Activated CD4-positive, alpha-beta T cell treated with anti-CD3 and anti-CD28 coated beads for 1 hour (primary cell): ENCODE measurements around the gene PSMB7.

ENCODE experiments used
- DNase-seq: peaks from one replicate; pipeline ENCODE4 v3.0.0-alpha.2; 2020

PSMB7 gene

GRCh38 chr9:124355039-124355940 lies 60.0 kb downstream of the PSMB7 start:
- no peak for DNase-seq

DNA sequence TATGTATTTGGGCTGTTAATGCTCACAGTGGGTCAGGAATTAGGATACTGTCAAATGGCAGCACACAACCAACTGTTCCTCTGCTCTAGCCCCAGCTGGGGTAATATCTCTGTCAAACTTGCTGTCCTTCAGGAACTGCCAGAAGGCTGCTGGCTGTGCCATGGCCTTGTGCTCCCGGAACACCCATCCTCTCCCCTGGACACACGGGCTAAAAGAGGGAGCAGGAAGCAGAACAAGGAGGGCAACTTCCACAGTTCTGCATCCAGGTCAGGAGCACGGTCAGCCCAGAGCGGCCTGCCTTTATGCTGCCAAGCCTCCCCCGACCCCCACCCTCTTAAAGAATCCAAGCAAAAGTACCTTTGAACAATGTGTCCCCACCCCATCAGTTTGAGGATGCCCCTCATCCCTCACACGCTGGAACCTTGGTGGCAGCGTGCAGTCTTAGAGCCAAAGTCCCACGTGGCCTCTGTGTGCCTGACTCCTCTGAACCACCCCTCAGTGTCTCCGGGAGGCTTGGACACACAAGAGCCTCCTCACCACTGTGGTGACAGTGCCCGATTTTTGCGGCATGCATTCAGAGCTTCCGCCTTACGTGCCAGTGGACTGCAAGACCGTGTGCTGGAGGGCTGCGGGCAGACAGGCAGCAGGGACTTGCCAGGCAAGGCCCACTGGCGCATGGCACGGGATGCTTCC lies 60.8 kb downstream of the PSMB7 start:
- DNase-seq, result no peak

GRCh38 chr9:124353811-124354274 lies 61.4 kb downstream of the PSMB7 start:
- no peak for DNase-seq

DNA sequence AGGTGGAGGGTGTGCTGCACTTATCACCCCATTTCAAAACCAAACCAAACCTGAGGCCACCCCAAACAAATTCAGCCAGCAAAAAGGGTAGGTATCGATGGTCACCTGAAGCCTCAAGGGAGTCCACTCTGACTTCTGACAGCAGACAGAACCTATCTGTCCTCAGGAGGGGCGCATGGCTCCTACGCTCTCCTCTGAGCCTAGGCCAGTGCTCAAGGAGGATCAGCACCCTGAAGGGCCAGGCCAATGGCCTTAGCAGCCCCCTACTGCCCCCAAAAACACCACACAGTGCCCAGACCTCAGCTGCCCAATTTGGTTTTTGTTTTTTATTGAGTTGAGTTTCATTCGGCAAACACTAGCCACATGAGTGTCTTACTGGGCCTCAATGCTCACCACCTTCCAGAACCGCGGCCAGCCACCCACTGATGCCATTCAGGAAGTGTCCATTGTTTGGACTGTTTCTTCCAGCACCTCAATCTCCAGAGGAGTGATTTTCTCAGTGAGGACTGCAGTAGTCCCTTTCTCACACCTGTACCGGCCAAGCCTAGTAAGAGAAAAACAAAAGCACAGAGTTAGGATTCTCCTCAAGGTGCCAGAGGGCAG lies 62.0 kb downstream of the PSMB7 start:
- no peak for DNase-seq

- no peak for DNase-seq
Observed at GRCh38 chr9:124352616-124353015, 62.6 kb downstream of the PSMB7 start.

GRCh38 chr9:124351672-124352468 lies 63.4 kb downstream of the PSMB7 start:
- no peak for DNase-seq

DNA sequence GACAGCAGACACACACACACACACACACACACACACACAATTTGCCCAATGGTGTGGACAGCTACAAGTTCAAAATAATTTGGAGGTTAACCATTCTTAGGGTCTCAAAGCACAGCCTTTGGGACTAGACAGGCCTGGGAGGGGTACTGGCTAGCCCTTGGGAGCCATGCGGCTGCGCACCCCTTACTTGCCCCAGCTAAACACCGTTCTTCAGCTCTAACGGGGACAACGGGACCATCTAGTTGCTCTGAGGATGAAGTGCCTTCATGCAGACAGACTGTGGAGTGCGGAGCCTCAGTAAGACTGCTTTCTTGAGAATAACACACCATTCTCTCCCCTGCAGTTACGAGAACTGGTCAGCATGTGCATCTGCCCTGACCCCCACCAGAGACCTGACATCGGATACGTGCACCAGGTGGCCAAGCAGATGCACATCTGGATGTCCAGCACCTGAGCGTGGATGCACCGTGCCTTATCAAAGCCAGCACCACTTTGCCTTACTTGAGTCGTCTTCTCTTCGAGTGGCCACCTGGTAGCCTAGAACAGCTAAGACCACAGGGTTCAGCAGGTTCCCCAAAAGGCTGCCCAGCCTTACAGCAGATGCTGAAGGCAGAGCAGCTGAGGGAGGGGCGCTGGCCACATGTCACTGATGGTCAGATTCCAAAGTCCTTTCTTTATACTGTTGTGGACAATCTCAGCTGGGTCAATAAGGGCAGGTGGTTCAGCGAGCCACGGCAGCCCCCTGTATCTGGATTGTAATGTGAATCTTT lies 64.6 kb downstream of the PSMB7 start:
- DNase-seq, result no peak

- DNase-seq, result no peak
Observed at GRCh38 chr9:124349675-124350493, 65.4 kb downstream of the PSMB7 start.

- DNase-seq, result no peak
Observed at GRCh38 chr9:124349267-124349666, 66.0 kb downstream of the PSMB7 start.

- no peak for DNase-seq
Observed at GRCh38 chr9:124348831-124349230, 66.4 kb downstream of the PSMB7 start.

- no peak for DNase-seq
Observed at GRCh38 chr9:124348363-124348762, 66.9 kb downstream of the PSMB7 start.

GRCh38 chr9:124347968-124348358 lies 67.3 kb downstream of the PSMB7 start:
- DNase-seq, result no peak

- DNase-seq, result no peak
Observed at GRCh38 chr9:124347206-124347967, 67.9 kb downstream of the PSMB7 start.

DNA sequence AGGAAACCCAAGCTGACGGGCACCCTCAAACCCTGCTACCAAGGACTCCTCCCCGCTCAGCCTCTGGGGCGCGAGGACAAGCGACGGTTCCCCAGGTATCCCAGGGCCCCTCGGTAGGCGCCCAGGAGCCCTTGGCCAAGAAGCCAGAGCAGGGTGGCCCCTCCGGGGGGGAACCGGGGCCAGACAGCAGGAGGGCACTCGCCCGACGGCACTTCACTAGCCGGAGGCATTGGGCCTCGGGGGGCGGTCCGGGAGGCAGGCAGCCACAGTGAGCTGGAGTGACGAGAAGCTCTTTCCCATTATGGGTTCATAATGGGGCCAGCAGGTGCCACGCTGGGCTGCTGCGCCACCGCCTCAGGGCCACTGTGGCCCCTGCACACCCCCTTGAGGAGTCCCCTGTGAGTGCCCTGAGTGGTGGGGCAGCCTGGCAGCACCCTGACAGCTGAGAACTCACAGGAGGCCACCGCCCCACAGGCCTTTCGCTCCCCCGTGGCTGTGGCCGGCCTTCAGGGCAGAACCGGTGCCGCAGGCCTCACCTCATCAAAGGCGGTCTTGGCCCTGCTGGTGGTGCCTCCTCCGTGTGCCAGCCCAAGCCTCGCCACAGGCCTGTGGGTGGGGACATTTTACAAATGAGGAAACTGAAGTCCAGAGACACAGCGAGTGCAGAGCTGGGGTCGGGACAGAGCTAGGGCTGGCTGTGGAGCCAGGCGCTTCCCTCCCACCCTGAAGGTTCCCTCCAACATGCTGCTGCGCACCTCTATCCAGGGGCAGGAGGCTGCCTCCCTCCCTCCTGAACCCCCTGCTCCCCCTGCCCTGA lies 68.7 kb downstream of the PSMB7 start:
- no peak for DNase-seq

DNA sequence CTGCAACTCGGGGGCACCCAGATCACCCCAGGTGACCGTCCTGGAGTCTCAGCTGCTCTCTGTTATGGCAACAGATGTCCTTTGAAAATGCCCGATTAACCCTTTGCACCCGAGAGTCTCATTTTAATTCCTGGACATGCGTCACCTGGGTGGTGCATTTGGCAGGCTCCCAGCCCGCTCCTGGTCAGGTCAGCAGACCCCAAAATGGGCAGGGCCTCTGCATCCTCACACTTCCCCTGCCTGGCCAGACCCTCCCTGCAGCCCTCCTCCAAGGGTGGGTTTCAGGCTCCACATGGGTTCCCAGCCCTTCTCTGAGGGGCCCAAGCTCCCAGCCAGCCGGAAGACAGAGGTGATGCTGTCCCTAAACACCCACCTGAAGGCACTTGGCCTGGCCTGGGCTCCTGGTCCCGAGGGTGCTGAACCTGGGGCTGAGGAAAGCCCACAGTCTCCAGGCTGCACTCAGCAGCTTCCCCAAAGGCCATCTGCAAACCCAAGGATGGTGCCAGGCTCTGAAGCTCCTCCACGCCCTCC lies 69.4 kb downstream of the PSMB7 start:
- no peak for DNase-seq

DNA sequence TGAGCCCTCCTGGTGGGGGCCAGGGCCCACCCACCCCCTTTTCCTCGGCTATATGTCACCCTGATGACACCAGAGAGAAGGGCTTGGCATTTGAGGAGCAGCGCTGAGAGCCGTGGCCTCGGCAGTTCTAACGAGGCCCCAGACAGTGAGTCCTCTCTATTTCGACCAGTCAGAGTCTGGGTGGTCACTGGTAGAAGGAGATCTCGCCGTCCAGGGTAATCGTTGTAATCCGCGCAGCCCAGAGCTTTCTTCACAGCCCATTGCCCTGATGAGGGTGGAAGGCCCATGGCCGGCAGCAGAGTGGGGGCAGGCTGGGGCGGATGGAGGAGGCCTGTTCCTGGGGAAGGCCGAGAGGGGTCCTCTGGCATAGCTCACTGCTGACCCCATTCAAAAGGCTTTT lies 70.2 kb downstream of the PSMB7 start:
- no peak for DNase-seq

GRCh38 chr9:124344291-124345050 lies 70.8 kb downstream of the PSMB7 start:
- DNase-seq, result no peak

- no peak for DNase-seq
Observed at GRCh38 chr9:124343533-124344290, 71.5 kb downstream of the PSMB7 start.
